Embryonic facial prominence (tissue), 1 donor: Measurements from ENCODE around the gene FAM240A.

Experiments
- DNase-seq: peaks from one replicate; pipeline ENCODE4 v3.0.0-alpha.2; 2016; ENCODE audit errors: extremely low spot score

Gene FAM240A

DNA sequence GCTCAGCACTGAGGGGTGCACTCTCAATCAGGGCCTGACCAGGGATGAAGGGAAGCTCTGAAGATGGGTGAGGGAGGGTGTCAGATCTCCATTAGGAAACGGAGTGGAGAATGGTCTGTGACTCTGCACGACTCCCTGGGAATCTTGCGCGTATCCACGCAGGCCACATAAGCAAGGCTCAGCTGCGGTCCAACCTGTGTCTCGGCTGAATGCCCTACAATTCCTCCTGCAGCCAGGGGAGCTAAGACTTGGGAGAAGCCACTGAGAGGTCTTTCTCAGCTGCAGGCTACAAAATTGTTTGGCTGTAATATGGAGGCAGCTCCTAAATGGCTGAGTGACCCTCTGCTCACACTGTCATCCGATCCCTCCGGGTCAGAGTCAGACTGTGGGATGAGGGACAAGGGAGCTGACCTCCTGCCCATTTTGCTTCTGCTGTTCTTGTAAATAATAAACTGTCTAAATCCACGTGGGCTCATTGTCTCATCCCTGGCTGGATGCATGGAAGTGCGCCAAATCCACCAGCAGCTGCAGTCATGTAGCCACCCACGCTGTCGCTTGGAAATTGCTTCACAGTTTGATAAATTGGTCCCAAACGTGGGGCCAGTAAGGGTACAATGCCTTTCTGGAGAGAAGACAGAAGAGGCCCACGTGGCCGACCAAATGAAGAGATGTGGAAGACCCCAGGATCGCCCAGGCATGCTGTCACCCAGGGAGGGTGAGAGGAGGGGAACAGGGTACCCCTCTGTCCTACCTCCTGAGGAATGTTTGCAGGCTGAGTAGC is 50.6 kb downstream of the FAM240A start:
- DNase-seq: no peak

DNA sequence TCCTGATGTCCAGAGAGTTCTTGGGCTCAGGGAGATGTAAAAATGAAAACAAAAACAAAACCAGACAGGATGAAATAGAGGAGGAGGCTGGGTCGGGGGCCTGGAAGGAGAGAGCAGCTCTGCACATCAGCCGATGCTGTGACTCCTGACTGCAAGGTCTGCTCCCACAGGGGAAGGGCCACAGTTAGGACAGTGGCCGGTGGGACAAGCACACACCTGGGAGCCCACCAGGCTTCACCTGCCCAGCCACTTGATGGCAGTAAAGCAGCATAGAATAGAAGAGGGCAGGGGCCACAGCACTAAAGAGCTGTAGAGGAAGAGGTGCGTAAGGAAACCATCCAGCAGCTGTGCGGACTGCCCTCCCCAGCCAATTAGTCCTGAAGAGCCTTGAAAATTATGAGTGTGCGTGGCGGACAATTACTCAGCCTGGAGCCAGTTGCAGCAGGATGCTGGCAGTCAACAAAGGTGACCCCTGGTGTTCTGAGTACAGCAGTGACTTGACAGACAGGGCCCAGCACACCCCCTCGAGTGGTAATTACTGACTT is 51.3 kb downstream of the FAM240A start:
- no peak for DNase-seq

DNA sequence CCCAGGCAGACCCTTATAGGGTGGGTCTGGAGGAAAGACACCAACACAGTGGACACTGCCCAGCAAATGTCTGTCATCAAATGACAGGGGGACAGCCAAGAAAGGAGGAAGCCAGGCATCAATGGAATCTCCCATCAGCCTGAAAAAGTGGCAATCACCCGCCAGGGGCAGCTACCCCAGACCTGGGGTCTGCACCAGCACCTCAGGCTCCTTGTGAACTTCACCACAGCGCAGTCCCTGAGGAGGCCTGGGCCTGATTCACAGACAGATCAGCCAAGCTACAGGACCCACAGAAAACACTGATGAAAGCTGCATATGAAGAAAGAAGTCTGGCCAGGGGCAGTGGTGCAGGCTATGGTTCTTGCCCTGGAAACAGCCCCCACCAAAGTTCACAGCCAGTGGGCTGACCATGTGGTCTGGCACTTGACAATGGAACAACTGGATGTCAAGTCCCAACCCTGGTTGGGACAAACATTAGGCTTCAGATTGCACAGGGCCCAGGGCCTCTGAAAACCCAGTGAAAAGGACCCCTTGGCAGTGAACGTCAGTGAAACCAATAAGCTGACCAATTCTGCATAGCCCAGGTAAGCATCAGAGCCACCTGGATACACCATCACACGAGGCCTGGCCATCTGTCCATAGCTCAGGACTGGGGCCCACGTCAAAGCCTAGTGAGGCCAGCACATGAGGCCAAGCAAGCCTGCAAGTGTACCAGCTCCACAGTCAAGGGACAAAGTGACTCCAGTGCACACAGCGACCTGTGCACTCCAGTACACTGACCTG is 52.1 kb downstream of the FAM240A start:
- no peak for DNase-seq

DNA sequence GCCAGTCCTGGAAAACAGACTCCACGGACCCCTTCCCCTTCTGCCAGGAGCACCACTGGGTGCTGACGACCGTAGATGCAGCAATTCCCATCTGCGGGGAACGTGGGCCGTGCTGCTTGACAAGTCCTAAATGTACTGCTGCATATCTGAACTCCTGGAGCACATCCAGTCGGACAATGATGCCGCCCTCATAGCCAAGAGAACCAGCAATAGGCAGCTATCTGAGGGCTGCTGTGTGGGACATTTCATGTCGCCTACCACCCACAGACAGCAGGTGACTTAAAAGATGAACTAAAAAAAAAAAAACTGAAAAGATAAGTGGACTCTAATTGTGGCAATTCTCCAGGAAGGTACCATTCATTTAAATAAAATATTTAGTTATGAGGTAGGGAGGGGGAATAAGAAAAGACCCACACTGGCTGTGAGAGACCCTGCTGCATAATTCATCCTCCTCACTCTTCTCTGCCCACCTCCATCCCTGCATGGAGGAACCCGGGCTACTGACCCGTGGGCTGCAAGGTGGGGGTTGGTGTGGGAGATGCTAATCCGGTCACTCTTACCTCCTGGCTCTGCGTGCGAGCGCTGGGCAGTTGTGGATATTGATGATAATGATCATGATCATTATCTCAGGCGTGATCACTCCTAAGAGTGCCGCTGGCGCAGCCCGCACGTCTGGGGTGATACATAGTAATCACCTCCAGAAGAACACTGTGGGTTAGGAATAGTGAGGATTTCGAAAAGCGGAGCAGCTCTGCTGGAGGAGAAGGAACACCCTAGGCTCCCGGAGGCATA is 52.8 kb downstream of the FAM240A start:
- DNase-seq: no peak

DNA sequence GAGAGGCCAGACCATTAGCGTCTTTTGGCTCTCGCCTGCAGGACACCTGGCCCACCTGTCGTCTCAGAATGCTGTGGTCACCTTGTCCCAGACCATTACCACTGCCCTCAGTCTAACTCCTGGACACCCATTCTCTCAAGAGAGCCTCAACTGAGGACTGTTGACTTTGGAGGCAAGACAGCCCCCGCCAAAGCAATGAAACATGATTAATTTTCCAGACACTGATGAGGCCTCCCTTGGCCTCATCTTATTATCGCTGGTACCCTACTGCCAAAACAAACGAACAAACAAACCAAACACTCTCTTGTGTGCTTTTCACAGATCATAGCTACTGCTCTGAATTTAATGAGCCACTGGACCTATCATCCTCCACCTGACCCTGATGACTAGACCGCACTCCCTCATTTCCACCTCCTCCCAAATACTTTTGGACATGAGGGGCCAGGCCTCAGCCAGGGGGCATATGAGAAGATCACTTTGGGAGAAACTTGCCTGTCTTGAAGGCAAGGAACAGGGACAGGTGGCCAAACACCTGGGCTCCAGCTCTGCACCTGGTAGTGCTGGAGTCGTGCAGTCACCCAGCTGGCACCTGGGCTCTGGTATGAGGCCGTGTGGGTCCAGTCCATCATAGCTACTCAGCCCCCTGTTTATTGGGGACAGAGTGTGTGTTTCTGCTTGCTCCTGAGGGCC is 53.6 kb downstream of the FAM240A start:
- no peak for DNase-seq

DNA sequence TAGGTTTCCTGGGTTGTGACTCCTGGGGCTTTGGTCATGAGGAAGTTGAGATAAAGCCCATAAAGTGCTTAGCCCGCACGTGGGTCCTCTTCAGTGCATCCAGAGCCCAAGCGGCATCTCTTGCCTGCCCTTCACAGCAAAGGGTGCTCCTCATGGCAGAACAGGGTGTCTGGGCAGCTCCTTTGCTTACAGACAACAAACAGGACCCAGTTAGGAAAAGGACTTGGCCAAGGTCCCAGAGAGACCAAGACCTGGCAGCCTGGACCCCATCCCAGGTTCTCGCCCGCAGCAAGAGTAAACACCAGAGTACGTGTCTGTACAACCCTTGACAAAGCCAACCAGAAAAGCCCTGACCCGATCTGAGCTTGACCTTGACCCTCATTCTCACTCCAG is 54.1 kb downstream of the FAM240A start:
- no peak for DNase-seq

DNA sequence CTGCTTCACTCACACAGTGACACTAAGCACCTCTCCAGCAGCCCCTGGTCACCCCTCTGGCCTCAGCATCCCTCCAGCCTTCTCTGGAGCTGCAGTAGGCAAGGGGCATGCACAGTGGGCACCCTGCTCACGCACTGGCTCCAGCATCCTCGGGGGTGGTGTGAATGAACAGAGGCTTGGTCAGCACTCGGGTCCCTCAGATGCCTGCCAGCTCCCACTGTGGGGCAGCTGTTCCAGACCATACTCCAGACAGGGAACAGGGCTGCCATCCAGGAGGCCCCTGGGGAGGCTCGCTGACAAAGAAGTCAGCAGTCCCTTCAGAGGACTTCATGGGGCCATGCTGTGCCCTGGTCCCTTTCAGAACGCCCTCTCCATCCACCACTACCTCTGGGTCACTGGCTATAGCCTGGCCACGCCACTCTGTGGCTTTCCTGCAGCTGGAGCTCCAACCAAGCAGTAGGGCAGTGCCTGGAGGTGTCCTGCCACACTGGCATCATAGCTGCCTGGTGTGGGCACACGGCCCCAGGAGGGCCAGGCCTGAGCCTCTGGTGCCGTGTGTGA is 54.8 kb downstream of the FAM240A start:
- no peak for DNase-seq

DNA sequence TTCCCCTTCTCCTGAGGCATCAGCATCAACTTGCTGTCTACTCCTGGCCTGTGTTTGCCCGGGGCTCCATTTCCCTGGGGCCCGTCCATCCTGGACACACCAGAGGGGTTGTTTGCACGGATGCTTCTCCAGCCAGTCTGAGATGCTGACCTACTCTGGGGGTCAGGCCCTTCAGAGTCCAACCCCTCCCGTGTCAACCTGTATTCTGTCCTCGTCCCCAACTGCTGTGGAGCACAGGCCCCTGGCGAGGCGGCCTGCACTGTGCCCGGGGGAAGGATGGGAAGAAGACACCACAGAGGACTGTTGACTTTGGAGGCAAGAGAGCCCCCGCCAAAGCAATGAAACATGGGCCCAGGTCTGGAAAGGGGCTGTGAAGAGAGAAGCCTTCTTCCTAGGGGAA is 55.3 kb downstream of the FAM240A start:
- no peak for DNase-seq

DNA sequence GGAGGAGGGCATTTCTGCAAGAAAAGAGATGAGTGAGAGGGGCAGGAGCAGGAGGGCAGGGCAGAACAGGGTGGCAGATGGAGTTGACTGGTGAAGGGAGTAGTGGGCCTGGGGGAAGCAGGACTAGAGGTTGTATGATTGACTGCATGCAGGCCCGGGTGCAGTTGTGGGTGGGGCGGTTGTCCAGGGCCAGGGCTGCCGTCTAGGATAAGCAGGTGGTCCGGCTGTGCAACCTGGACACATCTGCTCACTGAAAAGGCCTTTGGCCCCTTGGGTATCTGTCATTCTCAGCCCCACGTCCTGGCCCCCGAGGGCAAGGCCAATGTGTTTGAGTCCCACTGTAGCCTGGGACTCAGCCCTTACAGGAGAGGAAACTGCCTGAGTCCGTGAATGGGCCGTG is 55.8 kb downstream of the FAM240A start:
- DNase-seq: no peak

DNA sequence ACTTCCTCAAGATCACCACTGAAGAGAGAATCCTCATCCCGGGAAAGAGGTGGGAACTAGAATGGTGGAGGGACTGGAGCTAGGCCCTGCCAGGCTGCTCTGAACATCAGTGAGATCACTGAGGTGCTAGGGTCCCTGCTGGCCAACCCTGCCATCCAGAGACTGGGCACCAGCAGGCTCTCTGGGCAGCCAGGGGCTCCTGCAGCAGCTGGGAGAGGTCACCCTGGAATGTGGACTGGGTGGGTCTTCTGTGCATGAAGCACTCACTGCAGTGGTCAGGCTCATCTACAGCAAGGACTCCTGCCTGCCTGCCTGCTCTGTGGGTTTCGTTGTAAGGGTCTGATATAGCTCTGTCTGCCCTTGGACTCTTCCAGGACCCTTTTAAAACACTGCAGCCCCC is 56.3 kb downstream of the FAM240A start:
- no peak for DNase-seq

DNA sequence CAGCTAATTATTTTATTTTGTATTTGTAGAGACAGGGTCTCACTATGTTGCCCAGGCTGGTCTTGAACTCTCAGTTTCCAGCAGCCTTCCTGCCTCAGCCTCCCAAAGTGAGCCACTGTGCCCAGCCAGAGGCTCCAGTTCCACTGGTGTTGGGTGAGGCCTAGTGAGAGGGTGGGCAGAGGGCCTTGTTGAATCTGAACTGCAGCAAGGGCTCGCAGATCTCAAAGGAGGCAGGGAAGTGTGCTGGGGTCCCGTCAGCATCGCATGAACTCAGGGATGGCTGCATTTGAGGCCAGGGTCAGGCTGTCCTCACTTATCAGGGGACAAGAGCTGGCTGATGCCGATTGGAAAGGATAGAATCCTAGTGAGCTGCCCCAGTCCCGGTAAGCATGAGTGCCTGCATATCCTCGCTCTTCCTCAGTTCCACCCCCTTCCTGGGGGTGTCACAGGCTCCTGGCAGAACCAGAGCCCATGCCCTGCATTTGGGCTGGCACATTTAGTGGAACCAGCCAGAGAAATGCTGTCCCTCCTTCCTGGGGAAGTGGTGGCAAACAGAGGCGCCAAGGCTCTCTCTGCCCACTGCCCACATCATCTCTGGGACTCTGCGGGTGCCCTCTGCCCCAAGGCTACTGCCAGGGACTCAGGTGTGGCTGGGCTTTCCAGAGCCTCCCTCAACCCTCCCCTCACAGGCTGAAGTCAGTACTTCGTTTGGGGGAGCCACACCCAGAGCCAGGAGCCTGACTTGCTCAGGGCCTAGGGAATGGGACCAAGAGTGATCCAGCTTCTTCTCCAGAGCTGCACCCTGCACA is 57.1 kb downstream of the FAM240A start:
- no peak for DNase-seq

DNA sequence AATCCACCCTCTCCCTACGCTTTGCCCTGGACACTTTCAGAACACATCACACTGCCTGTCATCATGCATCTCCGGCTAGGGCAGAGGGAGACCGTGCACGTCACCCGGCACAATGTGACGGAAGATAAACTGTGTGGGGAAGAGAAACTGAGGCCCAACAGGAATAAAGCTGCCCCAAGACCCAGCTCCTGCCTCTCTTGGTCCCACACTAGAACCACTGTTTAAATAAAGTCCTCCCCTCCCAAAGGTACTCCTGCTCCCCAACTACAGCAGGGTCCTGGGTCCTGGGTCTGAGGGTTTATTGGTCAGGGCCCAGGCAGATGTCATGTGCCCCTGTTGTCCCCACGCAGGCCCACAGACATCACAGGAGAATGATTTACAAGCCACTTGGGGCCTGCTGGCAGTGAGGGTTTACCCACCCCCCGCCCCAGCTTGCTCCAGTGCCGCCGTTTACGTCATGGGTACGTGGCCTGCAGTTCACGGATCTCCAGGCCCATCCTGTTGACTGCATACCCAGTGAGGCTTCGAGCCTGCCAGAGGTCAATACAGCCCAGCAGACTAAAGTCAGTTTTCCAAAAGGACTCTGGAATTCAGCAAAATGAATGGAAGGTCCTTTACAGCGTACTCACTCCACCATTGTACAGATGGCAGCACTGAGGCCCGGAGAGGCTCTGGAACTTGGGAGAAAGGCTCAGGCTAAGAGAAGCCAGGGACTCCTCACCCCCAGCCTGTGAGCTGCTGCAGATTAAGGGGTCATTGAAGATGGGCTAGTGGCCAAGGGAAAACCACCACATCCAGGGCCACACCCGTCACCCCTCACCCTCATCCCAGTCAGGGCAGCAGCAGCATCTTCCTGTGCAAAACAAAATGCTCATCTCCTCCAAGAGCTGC is 57.9 kb downstream of the FAM240A start:
- DNase-seq: no peak

DNA sequence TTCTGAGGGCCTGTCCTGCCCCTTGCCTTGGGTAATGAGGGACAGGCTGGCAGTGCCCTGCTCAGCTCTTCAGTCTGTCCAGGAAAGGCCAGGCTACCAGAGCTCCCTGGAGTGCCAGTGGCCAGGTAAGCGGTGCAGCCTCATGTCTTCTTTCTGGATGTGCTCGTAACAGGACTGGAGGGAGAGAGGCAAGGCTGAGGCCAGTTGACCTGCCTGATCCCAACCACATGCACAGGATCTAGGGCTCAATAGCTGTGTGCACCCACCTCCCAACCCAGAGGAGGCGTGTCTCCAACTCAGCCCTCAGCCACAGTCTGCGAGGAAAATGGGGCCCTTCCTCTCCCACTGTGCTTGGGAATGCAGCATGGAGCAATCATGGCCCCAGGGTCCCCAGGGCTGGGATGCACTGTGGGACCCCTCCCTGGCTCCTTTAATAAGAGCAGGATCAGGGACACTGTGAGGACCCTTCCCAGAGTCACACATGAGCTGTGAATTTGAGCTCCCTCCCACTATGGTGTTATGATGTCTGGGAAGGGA is 58.6 kb downstream of the FAM240A start:
- no peak for DNase-seq

DNA sequence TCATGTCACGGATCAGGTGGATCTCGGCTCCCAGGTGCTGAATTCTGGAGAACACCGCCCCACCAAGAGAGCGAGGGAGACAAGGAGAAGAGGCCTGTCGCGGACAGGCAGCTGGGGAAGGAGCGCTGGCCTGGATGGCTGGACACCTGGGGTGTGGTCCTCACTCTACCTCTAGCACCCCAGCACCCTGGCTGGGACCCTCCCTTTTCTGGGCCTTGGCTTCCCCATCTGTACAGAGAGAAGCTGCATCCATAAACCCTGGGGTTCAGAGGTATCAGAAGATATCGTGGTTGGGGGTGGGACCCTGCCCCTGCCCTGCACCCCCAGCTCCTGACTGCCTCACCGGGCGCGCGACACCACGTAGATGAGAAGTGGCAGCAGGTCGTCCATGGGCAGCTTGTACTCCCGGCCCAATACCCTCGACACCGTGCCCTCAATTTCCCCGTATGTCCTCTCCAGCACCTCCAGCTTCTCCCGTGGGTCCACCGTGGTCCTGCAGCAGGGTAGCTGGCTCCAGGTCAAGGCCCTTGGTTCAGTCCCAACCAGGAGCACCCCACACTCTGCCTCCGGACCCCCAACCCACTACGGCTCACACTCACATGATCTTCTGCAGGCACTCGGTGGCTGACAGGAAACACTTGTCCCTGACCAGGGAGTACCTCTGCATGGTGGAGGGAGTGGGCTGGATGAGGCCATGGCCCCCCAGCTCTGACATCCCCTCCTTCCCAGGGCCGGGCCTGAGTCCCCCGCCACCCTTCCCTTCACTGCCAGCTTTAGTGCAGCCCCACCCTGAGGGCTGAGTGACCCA is 59.4 kb downstream of the FAM240A start:
- no peak for DNase-seq

DNA sequence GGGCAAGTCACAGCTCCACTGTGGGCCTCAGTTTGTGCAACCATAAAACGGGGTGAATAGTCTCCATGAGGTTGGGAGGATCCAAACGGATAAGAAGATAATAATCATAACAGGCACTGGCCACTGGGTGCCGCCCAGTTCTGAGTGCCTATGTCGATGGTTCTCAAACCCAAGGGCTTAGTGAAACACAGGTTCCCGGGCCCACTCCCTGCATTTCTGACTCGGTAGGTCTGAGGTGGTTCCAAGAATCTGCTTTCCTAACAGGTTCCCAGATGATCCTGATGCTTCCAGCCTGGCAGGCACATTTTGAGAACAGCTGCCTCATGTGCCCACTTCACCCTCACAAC is 60.0 kb downstream of the FAM240A start:
- DNase-seq: no peak

DNA sequence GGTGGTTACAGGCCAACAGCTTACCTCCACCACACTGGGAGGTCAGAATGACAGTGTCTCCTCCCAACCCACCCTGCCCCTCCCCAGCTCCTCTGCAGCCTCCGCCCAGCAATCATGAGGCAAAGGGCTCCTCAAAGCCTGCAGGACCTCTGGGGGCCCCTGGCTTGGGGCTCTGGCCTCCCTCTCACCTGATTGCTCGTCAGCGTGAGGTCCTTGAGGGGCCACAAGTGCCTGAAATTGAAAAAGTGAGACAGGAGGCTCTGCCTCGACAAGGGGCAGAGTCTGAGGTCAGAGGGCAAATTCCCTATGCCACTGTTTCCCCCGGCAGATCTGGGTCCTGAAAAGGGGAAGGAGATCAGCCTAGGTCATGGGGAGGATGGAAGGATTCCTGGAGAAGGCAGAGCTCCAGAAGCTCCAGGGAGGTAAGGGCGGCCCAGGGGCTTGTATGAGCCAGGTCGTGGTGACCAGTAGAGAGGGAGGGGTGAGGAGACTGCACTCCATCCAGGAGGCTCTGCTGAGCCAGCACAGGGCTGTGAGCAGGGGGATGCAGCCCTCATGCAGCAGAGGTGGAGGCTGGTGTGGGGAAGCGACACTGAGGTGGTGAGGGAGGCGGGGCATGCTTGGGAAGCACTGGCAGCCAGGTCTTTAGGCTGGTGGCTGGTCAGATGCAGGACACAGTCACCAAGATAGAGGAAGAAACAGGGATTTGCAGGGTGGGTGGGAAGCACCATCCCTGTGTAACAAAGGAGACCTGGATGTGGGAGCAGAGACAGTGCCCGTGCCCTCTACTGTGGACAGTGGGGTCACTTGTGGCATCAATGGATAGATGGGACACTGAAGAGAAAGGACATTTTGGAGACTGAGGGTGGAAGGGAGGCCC is 61.1 kb downstream of the FAM240A start:
- DNase-seq: no peak
